Skeletal muscle satellite cell (primary cell): ENCODE results near the gene AMH.
A peak's percentile ranks its signal among the peaks of the same experiment; 100 is the strongest.

ENCODE experiments used
- H3K27me3 ChIP-seq: 2 replicates; pipeline ENCODE4 v1.7.0; 2013; ENCODE audit warnings: low read length; ENCODE audit not compliant: control insufficient read depth, insufficient read depth
- H3K36me3 ChIP-seq: 2 replicates; pipeline ENCODE4 v1.7.0; 2013; ENCODE audit warnings: mild to moderate bottlenecking, control low read depth, low read length; ENCODE audit not compliant: insufficient read depth
- H3K4me1 ChIP-seq: 2 replicates; pipeline ENCODE4 v1.7.0; 2013; ENCODE audit warnings: low read length; ENCODE audit not compliant: control insufficient read depth, insufficient read depth
- H3K4me2 ChIP-seq: 2 replicates; pipeline ENCODE4 v1.7.0; 2013; ENCODE audit warnings: mild to moderate bottlenecking, low read length
- H3K4me3 ChIP-seq: 2 replicates; pipeline ENCODE4 v1.7.0; 2013; ENCODE audit warnings: low read length
- H3K9ac ChIP-seq: 2 replicates; pipeline ENCODE4 v1.7.0; 2013; ENCODE audit warnings: mild to moderate bottlenecking, low read depth, low read length, moderate library complexity
- H3K9me3 ChIP-seq: replicated peaks from 2 replicates; pipeline ENCODE4 v1.7.0; 2013; ENCODE audit warnings: mild to moderate bottlenecking, control low read depth, low read length

The AMH gene

GRCh38 chr19:2254064-2254872 is 5.1 kb downstream of the AMH start:
- Histone ChIP-seq H3K4me1 (peaks cover 20% of the 10 kb centered on the region), H3K9me3 (no peaks in the 10 kb centered on the region), H3K4me2 (no peak overlapping the region), H3K9ac (no peak overlapping the region), H3K27me3 (no peaks in the 10 kb centered on the region), H3K36me3 (peaks cover 9% of the 10 kb centered on the region), H3K4me3 (no peak overlapping the region)

- peaks cover 20% of the 10 kb centered on the region for H3K4me1 ChIP-seq
- H3K36me3 ChIP-seq: peaks cover 3% of the 10 kb centered on the region
- H3K4me3 ChIP-seq: peak overlapping the region; percentile 72
- peak overlapping the region; percentile 83 for H3K4me2 ChIP-seq
- no peaks in the 10 kb centered on the region for H3K9me3 ChIP-seq
- peak overlapping the region; percentile 74 for H3K9ac ChIP-seq
- no peaks in the 10 kb centered on the region for H3K27me3 ChIP-seq
These were observed 6.2 kb downstream of the AMH start for GRCh38 chr19:2255112-2255845.

- Histone ChIP-seq H3K27me3 (no peaks in the 10 kb centered on the region), H3K9me3 (no peaks in the 10 kb centered on the region), H3K4me2 (peak within 1 kb of the TSS; percentile 83), H3K36me3 (peaks cover 3% of the 10 kb centered on the region), H3K4me1 (peaks cover 20% of the 10 kb centered on the region), H3K9ac (peak within 1 kb of the TSS; percentile 74), H3K4me3 (peak within 1 kb of the TSS; percentile 72)
These were observed 7.0 kb downstream of the AMH start, which contains the start of gene JSRP1 for GRCh38 chr19:2255982-2256685. Gene JSRP1 (minus strand): TSS chr19:2256417. CDS start chr19:2255314, 1,103 bp downstream.

- H3K4me1 ChIP-seq: peaks cover 20% of the 10 kb centered on the region
- no peaks in the 10 kb centered on the region for H3K27me3 ChIP-seq
- no peaks in the 10 kb centered on the region for H3K9me3 ChIP-seq
- no peak overlapping the region for H3K4me3 ChIP-seq
- no peak overlapping the region for H3K4me2 ChIP-seq
- no peak overlapping the region for H3K9ac ChIP-seq
- no peaks in the 10 kb centered on the region for H3K36me3 ChIP-seq
These were observed 10.2 kb downstream of the AMH start for GRCh38 chr19:2259336-2259735.

GRCh38 chr19:2260341-2260805 is 11.2 kb downstream of the AMH start:
- no peaks in the 10 kb centered on the region for H3K9me3 ChIP-seq
- H3K27me3 ChIP-seq: no peaks in the 10 kb centered on the region
- peaks cover 14% of the 10 kb centered on the region for H3K4me1 ChIP-seq
- no peak overlapping the region for H3K4me2 ChIP-seq
- no peak overlapping the region for H3K4me3 ChIP-seq
- no peak overlapping the region for H3K9ac ChIP-seq
- H3K36me3 ChIP-seq: no peaks in the 10 kb centered on the region

GRCh38 chr19:2261438-2262172 is 12.5 kb downstream of the AMH start:
- H3K4me3 ChIP-seq: no peak overlapping the region
- no peaks in the 10 kb centered on the region for H3K27me3 ChIP-seq
- no peaks in the 10 kb centered on the region for H3K9me3 ChIP-seq
- H3K36me3 ChIP-seq: no peaks in the 10 kb centered on the region
- no peak overlapping the region for H3K4me2 ChIP-seq
- H3K4me1 ChIP-seq: peaks cover 8% of the 10 kb centered on the region
- H3K9ac ChIP-seq: no peak overlapping the region

GRCh38 chr19:2266183-2266993 is 17.3 kb downstream of the AMH start:
- Histone ChIP-seq H3K9ac (peak overlapping the region; percentile 6), H3K4me1 (peaks cover 25% of the 10 kb centered on the region), H3K4me2 (peak overlapping the region; percentile 49), H3K27me3 (no peaks in the 10 kb centered on the region), H3K4me3 (peak overlapping the region; percentile 34), H3K36me3 (peaks cover 13% of the 10 kb centered on the region), H3K9me3 (no peaks in the 10 kb centered on the region)

GRCh38 chr19:2268480-2268830 is 19.3 kb downstream of the AMH start:
- Histone ChIP-seq H3K36me3 (peaks cover 28% of the 10 kb centered on the region), H3K4me1 (peaks cover 43% of the 10 kb centered on the region), H3K4me3 (peak overlapping the region; percentile 100), H3K27me3 (no peaks in the 10 kb centered on the region), H3K9me3 (no peaks in the 10 kb centered on the region), H3K4me2 (peak overlapping the region; percentile 88), H3K9ac (peak overlapping the region; percentile 81)

- Histone ChIP-seq H3K4me2 (peak overlapping the region; percentile 88), H3K27me3 (no peaks in the 10 kb centered on the region), H3K9me3 (no peaks in the 10 kb centered on the region), H3K4me3 (peak overlapping the region; percentile 100), H3K9ac (peak overlapping the region; percentile 81), H3K36me3 (peaks cover 31% of the 10 kb centered on the region), H3K4me1 (peaks cover 46% of the 10 kb centered on the region)
These were observed 19.7 kb downstream of the AMH start for GRCh38 chr19:2268861-2269243.
